Measurements from ENCODE around the gene TTL. TPM values are rescaled to one million over a fixed set of nuclear protein-coding genes. Genes with fewer than 3 reads are reported as not detected.
A peak's percentile ranks its signal among the peaks of the same experiment; 100 is the strongest.

Gene TTL
- total and polyA plus RNA-seq, 2 of the 13 experiments (the other 11 are each of a cell fraction or from before 2014, with no cell fraction given): 19.0 to 59.8 TPM

- peak overlapping the region; percentile 32 for H2AFZ ChIP-seq (ENCODE audit: low read length)
- FAIRE-seq (peak; percentile 54), ATAC-seq (peak; percentile 45), DNase-seq (ENCODE audit: low spot score) (peak; percentile 76)
- H3K27me3 ChIP-seq (ENCODE audit: control insufficient read depth in 1 of 2, insufficient read depth in 2 of 2, low read length in 2 of 2): no peaks in the 10 kb centered on the region; a peak in 1 of 5 replicates
- peaks cover 24% of the 10 kb centered on the region for H3K4me1 ChIP-seq (ENCODE audit: insufficient read depth, low read length)
- in situ Hi-C loops (cut with HindIII; ENCODE audit: extremely low pct_ligation_motif_present, low pct_unique_long_range_greater_than_20kb): loop anchor here (5.0 kb wide), 1 partner anchor 99 kb away; the partner anchor contains the start of gene CHCHD5
- ChIA-PET CTCF (ENCODE audit: low intra/inter-chr PET ratio, low total read pairs) (no interaction called here), POLR2A (interaction anchor here (0.9 to 2.0 kb wide), 7 partner anchors 8 to 428 kb away, joined by 3 to 7 read pairs (median 3); partner anchors contain the start of genes TMEM87B and ZC3H8)
- peak overlapping the region; percentile 76 for H3K4me2 ChIP-seq (ENCODE audit: low read depth, low read length)
- no peaks in the 10 kb centered on the region for H3K9me3 ChIP-seq (ENCODE audit: low read length)
- BruUV-seq (replicated peaks): no TSS peak
- H4K20me1 ChIP-seq (ENCODE audit: insufficient read depth, low read length): no peaks in the 10 kb centered on the region
- peak overlapping the region; percentile 80 for H3K9ac ChIP-seq (ENCODE audit: insufficient read depth, low read depth, low read length)
- 4% methylated on average over 10 of the region's 10 CpGs for WGBS (ENCODE audit: low lambda C conversion rate)
- peak overlapping the region; percentile 80 for H3K27ac ChIP-seq (ENCODE audit: extremely low read length, insufficient read depth, low read length)
- peaks cover 0 to 16% of the 10 kb centered on the region in 2 experiments; a peak in 1 of 5 replicates for H3K36me3 ChIP-seq (replicated peaks in 1 of 2; ENCODE audit: control insufficient read depth in 1 of 2, insufficient read depth in 2 of 2, low read length in 2 of 2)
- intact Hi-C loops (cut with micrococcal nuclease; ENCODE audit: unreplicated experiment): loop anchor here (5.0 kb wide), 1 partner anchor 244 kb away; no protein-coding TSS in a partner anchor
- peaks cover 27% of the 10 kb centered on the region for H3K79me2 ChIP-seq (ENCODE audit: insufficient read depth, low read length)
- peak overlapping the region; percentile 97 to 99 (median 98) for H3K4me3 ChIP-seq (replicated peaks in 1 of 3; ENCODE audit: insufficient read depth in 1 of 3, low read depth in 2 of 3, low read length in 3 of 3)
- TF ChIP-seq ATF2 (CRISPR knock-in tag; IDR thresholded peaks at IDR 0.05) (peak; percentile 70; the same call in 1 of the 2 replicates), POLR2A (IDR thresholded peaks at IDR 0.05; ENCODE audit: insufficient read depth in 1 of 2, low read depth in 2 of 2, low read length in 2 of 2) (peak; percentile 48 to 83; a peak in 3 of 4 replicates), ZNF850 (CRISPR knock-in tag; conservative IDR thresholded peaks at IDR 0.05) (no peak), TBX2 (CRISPR knock-in tag; IDR thresholded peaks at IDR 0.05; ENCODE audit: borderline replicate concordance) (peak; percentile 6; the same call in 1 of the 2 replicates), ZBTB33 (CRISPR knock-in tag; IDR thresholded peaks at IDR 0.05) (peak; percentile 41; the same call in 1 of the 2 replicates), NFKBIZ (CRISPR knock-in tag; IDR thresholded peaks at IDR 0.05) (no peak), ZNF501 (CRISPR knock-in tag; IDR thresholded peaks at IDR 0.05) (no peak; the same call in 1 of the 2 replicates), ZBTB26 (CRISPR knock-in tag; IDR thresholded peaks at IDR 0.05; ENCODE audit: borderline replicate concordance) (peak; percentile 10; the same call in 1 of the 2 replicates), ZNF841 (CRISPR knock-in tag; IDR thresholded peaks at IDR 0.05; ENCODE audit: borderline replicate concordance) (no peak), FOSL2 (CRISPR knock-in tag; IDR thresholded peaks at IDR 0.05) (0 out of 2 replicates have a peak, but pooled peaks have one; percentile 8), ARID5B (CRISPR knock-in tag; IDR thresholded peaks at IDR 0.05) (peak; percentile 32; the same call in 1 of the 2 replicates), ATF3 (CRISPR knock-in tag; IDR thresholded peaks at IDR 0.05) (peak; percentile 55; the same call in 1 of the 2 replicates), CENPT (CRISPR knock-in tag; IDR thresholded peaks at IDR 0.05; ENCODE audit: low read depth) (0 out of 2 replicates have a peak, but pooled peaks have one; percentile 55), NFE2 (CRISPR knock-in tag; IDR thresholded peaks at IDR 0.05) (peak; percentile 65; the same call in 1 of the 2 replicates), ZNF678 (CRISPR knock-in tag; IDR thresholded peaks at IDR 0.05) (no peak)
These were observed 1.1 kb downstream of the TTL start for GRCh38 chr2:112483042-112483473.
